Ramos (cell line): ENCODE measurements around the gene AGBL4.

Source experiments
- in situ Hi-C: fragments of 300-500 bp; cut with MboI; formaldehyde crosslinking; loops from one replicate; pipeline ENCODE4 v1.14.3; 2022; ENCODE audit warnings: low sequenced_read_pairs; ENCODE audit not compliant: unreplicated experiment

AGBL4 gene

GRCh38 chr1:49728377-49728776 lies 295.4 kb downstream of the AGBL4 start:
- in situ Hi-C loops: no loop called here

- in situ Hi-C loops: no loop called here
These were observed 300.1 kb downstream of the AGBL4 start for GRCh38 chr1:49723662-49724061.

- in situ Hi-C loops: no loop called here
These were observed 329.4 kb downstream of the AGBL4 start for GRCh38 chr1:49694251-49694827.

GRCh38 chr1:49686107-49686506 lies 337.6 kb downstream of the AGBL4 start:
- in situ Hi-C loops: no loop called here

- in situ Hi-C loops: no loop called here
These were observed 346.0 kb downstream of the AGBL4 start for GRCh38 chr1:49677706-49678105.

- in situ Hi-C loops: no loop called here
These were observed 372.6 kb downstream of the AGBL4 start for GRCh38 chr1:49651136-49651535.

GRCh38 chr1:49630156-49630555 lies 393.6 kb downstream of the AGBL4 start:
- in situ Hi-C loops: no loop called here

GRCh38 chr1:49627781-49628180 lies 396.0 kb downstream of the AGBL4 start:
- in situ Hi-C loops: no loop called here

GRCh38 chr1:49626472-49626871 lies 397.3 kb downstream of the AGBL4 start:
- in situ Hi-C loops: no loop called here

- in situ Hi-C loops: no loop called here
These were observed 400.9 kb downstream of the AGBL4 start for GRCh38 chr1:49622877-49623276.

- in situ Hi-C loops: no loop called here
These were observed 417.7 kb downstream of the AGBL4 start for GRCh38 chr1:49606082-49606481.

- in situ Hi-C loops: no loop called here
These were observed 426.3 kb downstream of the AGBL4 start for GRCh38 chr1:49597436-49597835.

GRCh38 chr1:49576327-49576901 lies 447.3 kb downstream of the AGBL4 start:
- in situ Hi-C loops: no loop called here

GRCh38 chr1:49556676-49557234 lies 467.0 kb downstream of the AGBL4 start:
- in situ Hi-C loops: no loop called here

GRCh38 chr1:49552101-49552500 lies 471.7 kb downstream of the AGBL4 start:
- in situ Hi-C loops: no loop called here

- in situ Hi-C loops: no loop called here
These were observed 479.1 kb downstream of the AGBL4 start for GRCh38 chr1:49544615-49545014.

GRCh38 chr1:49541096-49541752 lies 482.5 kb downstream of the AGBL4 start:
- in situ Hi-C loops: no loop called here

GRCh38 chr1:49527606-49528305 lies 496.0 kb downstream of the AGBL4 start:
- in situ Hi-C loops: no loop called here

GRCh38 chr1:49526672-49527071 lies 497.1 kb downstream of the AGBL4 start:
- in situ Hi-C loops: no loop called here

GRCh38 chr1:49523764-49524163 lies 500.0 kb downstream of the AGBL4 start:
- in situ Hi-C loops: no loop called here

- in situ Hi-C loops: no loop called here
These were observed 556.8 kb downstream of the AGBL4 start for GRCh38 chr1:49466961-49467360.
